Daoy (cell line): ENCODE data around the gene C14orf119. TPM values are rescaled to one million over a fixed set of nuclear protein-coding genes. Genes with fewer than 3 reads are reported as not detected.
A peak's percentile ranks its signal among the peaks of the same experiment; 100 is the strongest.
"Not testable (repeated sequence)": the region's sequence is repeated elsewhere in the genome, so short reads cannot be mapped to it uniquely, and the experiment has no call there.

Experiments used
- DNase-seq: peaks from one replicate; pipeline ENCODE4 v3.0.0-alpha.2; 2015; ENCODE audit warnings: low read depth
- total RNA-seq: library from RNA; depleted of rRNA; stranded (reverse); fragments of >200 nt; shearing (Covaris generic); gene quantifications from 2 replicates; pipeline ENCODE4 v1.2.3, GENCODE V29; 2014

The C14orf119 gene
- total RNA-seq, 1 experiment from 2014 or later = 80.1 TPM

DNA sequence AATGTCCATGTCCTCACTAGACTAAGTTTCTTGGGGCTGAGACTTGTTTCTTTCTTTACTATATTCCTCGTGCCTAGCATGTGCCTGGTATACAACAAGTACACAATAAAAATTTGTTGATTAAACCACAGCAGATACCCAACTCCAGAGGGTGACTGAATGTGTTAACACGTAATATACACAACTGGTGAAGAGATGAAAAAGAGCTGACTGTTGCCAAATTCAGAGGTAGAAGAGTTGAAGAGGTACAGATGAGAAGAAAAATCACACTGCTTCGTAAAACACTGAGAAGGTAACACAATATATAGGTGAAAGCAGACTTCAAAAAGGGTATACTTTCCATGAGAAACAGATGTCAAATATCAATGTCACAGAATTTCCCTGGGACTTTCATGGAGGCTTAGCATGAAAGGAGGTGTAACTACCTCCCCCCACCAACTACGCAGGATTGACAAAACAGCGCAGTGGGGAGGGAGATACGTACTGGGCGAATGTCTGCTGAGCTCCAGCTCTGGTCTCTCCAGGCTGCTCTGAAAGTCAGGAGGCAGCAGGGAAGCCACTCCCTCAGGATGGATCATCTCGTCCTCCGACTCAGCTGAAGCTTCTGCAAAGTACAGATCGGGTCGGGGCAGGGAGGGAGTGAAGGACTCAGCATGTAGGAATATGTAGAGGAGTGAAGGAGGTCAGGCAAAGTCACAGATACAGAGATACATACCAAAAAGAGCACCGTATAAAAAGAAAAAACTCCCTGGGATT is 5.6 kb upstream of the C14orf119 start:
- DNase-seq = no peak

DNA sequence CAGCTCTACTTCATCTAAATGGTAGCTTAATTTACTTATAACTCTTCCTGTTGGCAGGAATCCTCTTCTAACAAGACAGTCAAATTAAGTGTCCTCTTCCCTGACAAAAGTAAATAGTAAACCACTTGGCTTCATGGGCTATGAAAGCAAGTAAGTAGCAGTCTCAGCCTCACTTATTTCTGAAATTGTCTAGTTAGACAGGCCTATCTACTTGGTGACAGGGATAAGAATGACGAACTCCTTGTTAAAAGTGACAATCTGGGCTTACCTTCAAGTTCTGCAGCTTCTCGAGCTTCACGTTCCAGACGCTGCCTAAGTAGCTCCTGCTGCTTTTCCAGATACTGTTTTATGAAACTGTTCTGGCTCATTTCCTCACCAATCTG is 5.1 kb upstream of the C14orf119 start:
- DNase-seq = no peak

DNA sequence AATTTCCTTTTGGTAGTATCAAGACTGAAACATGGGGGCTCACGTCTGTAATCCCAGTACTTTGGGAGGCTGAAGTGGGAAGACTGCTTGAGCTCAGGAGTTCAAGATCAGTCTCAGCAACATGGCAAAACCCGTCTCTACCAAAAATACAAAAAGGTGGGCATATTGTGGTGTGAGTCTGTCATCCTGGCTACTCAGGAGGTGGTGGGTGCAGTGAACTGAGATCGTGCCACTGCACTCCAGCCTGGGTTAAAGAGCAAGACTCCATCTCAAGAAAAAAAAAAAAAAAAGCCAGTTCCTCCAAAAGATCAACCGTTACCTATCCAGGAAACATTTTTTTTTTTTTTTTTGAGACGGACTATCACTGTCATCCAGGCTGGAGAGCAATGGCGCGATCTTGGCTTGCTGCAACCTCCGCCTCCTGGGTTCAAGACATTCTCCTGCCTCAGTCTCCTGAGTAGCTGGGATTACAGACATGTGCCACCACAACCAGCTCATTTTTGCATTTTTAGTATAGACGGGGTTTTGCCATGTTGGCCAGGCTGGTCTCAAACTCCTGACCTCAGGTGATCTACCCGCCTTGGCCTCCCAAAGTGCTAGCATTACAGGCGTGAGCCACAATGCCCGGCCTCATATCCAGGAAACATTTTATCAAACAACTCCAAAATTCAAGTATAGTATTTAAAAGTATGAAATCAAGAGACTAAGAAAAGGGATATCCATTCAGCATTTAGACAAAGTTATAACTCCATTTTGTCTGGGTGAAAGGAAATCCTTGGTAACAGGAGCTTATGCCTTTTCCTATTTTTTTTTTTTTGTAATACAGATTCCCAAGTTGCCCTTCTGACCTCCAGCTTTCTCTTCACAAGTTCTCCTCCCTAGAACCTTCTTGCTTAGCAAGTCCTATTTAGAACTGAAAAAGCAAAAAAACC is 3.7 kb upstream of the C14orf119 start:
- no peak for DNase-seq

DNA sequence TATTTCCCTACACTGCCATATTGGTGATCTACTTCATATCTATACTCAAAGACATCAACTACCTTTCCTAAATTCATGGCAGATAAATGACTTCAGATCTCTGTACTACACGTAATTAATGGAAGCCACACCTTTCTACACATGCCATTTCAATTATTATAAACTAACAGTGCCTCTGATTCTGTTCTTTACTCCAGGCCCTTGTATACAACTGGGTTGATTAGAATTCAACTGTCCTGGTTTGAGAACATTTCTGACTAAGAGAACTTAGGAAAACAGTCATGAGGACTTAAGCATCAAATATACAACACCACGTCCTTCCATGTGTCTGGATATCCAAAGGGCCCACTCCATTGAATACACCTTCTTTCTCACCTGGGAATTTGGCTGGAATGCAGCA is 2.2 kb upstream of the C14orf119 start:
- DNase-seq = no peak

- DNase-seq = no peak
Observed at GRCh38 chr14:23093526-23093925, 1.8 kb upstream of the C14orf119 start.

GRCh38 chr14:23093991-23094665 is 1.2 kb upstream of the C14orf119 start:
- no peak for DNase-seq

DNA sequence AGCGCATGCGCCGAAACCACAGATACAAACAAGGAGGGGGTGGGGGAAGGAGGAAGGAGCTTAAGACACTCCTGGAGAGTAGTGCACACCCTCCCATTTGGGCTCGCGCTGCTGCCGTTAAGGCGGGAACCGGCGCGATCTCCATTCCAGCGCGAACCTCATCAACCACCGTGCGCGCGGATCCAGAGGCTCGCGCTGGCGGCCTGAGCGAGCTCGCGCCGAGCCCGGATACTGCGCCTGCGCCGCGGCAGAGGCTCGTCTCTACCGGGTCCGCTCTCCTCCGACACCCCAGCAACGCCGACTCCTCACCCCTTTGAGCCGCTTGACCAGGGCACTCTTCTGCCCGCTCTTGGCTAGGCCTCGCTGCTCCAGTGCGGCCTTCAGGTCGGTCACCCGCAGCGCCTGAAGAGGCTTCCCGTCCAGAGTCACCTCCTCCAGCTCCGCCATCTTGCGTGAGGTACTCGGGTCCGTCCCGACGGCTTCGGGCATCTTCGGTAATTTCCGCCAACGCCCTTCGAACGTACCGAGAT is 574 bp upstream of the C14orf119 start, which contains the start of gene ACIN1:
Gene ACIN1, minus strand, starts transcription at position 471 of the 530 bp plus-strand sequence. Its CDS starts 24 bp downstream, at position 447.
- peak; percentile 90 for DNase-seq

- DNase-seq = no peak
Observed at GRCh38 chr14:23097786-23098185, 2.5 kb downstream of the C14orf119 start.

- no peak for DNase-seq
Observed at GRCh38 chr14:23099212-23099861, 4.0 kb downstream of the C14orf119 start.

GRCh38 chr14:23101213-23101970 is 6.1 kb downstream of the C14orf119 start:
- DNase-seq = no peak

- DNase-seq = no peak
Observed at GRCh38 chr14:23101986-23102625, 6.8 kb downstream of the C14orf119 start.

GRCh38 chr14:23102801-23103200 is 7.5 kb downstream of the C14orf119 start:
- no peak for DNase-seq

DNA sequence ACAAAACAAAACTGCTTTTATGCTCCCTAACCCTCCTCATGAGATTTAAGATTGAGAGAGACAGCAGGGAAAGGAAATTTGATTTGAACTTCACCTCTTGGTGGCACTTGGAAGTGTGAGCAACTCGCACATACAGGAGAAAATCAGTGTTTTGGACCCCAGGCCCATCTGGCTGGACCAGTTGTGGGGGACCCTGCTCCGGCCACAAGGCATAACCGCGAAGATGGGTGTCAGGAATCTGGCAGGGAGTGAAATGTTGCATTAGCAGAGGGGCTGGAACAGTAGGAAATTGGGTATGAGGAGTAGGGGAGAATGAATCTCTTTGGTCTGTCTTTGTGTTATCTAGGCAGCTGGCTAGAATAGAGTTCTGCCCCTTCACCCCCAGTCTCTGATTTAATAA is 8.3 kb downstream of the C14orf119 start:
- no peak for DNase-seq

- no peak for DNase-seq
Observed at GRCh38 chr14:23104070-23104590, 8.8 kb downstream of the C14orf119 start.

DNA sequence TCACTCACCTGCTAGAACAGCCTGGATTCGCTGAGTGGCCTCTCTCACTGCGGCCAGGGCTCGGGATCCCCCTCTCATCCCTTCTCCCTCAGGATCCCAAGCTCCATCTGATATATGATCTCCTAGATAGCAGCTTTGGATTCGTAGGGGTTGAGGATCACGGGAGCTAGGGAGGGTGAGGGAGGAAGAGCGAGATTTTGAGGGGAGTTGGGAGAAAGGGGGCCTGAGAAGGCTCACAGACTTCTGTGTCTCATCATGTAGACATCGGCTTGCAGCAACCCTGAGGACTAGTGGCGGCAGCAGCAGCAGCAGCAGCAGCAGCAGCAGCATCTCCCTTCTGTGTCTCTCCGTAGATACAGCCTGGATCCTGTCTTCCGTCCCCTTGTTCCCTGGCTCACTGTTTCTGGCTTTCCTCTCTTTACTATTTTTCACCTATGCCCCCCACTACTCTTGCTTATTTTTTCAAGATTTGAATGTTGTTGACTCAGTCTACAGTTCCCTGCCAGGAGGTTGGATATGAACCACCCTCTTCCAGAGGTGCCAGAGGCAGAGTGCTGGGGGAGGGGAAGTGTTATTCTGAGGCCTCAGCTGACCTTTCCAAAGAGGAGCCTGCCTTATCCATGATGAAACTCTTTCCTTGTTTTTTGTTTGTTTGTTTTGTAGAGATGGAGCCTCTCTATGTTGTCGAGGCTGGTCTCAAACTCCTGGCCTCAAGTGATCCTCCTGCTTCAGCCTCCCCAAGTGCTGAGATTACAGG is 9.5 kb downstream of the C14orf119 start, which contains the start of gene CIROP:
Gene CIROP, minus strand, starts transcription at position 399 of the 757 bp plus-strand sequence. Its CDS starts 69 bp downstream, at position 330.
- no peak for DNase-seq

GRCh38 chr14:23105348-23105824 is 10.1 kb downstream of the C14orf119 start:
- DNase-seq = no peak

DNA sequence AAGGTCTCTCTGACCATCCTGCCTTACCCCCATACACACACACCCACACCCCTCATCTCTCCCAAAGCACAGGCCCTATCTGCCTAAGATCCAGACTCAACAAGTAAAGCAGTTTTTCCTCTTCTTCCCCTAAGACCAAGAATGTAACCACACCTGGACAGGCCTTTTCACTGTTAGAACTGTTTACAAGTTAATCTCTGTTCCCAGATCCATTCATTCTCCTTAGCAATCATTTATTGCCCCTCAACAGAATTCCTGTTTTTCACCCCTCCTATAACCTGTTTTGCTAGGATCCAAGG is 11.4 kb downstream of the C14orf119 start:
- DNase-seq = no peak

- DNase-seq = not testable (repeated sequence)
Observed at GRCh38 chr14:23107620-23108019, 12.3 kb downstream of the C14orf119 start.

DNA sequence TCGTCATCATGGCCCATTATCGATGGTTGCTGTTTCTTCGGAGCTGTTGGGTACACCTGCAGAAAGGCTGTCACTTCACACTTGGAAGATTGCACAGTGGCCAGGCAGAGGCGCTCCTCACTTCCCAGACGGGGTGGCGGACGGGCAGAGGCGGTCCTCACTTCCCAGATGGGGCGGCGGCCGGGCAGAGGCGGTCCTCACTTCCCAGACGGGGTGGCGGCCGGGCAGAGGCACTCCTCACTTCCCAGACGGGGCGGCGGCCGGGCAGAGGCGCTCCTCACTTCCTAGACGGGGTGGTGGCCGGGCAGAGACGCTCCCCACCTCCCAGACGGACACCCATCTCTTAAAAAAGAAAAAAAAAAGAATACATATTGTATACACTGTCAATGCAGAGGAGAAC is 12.9 kb downstream of the C14orf119 start:
- not testable (repeated sequence) for DNase-seq
